HG02840 (cell line): ENCODE measurements around the gene GOSR1.
"Not testable (repeated sequence)": the region's sequence is repeated elsewhere in the genome, so short reads cannot be mapped to it uniquely, and the experiment has no call there.

ENCODE experiments used
- ATAC-seq: cut with Tn5 transposase; IDR thresholded peaks from one replicate; pipeline ENCODE4 v1.9.1; 2021; ENCODE audit warnings: mild to moderate bottlenecking, moderate library complexity, moderate number of reproducible peaks; ENCODE audit not compliant: unreplicated experiment, low FRiP score

GOSR1 gene

DNA sequence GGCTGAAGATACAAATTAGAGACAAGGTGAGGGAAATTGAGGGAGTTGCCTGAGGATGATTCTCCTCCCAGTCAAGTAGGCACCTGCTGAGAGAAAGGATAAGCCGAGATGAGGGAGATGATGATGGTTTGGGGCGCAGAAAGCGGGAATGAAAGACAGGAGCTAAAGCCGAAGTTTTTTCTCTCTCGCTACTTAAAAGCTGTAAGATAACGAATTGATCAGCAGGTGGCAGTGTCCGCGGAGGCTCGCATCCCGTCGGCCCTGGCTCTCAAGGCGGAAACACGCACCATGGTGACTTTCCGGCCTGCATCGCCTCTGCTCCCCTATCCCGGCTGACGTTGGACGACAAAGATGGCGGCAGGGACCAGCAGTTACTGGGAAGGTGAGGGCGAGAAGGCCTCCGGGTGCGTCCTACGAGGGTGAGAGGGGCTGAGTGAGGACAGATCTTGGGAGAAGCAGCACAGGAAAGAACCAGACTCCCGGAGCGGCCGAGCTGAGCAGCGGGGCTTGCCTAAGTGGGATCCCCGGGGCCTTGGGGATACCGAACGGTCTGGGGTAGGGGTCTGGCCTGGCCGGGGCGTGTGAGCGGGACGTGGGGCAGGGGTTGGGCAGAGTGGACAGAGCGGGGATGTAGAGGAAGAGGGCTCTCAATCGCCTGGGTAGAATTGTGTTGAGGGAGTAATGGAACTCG lies at the start of gene GOSR1:
TSS of gene GOSR1 (plus strand) at position 326 of the 691 bp plus-strand sequence. CDS start at position 352, 26 bp downstream.
- peak; percentile 96 for ATAC-seq

DNA sequence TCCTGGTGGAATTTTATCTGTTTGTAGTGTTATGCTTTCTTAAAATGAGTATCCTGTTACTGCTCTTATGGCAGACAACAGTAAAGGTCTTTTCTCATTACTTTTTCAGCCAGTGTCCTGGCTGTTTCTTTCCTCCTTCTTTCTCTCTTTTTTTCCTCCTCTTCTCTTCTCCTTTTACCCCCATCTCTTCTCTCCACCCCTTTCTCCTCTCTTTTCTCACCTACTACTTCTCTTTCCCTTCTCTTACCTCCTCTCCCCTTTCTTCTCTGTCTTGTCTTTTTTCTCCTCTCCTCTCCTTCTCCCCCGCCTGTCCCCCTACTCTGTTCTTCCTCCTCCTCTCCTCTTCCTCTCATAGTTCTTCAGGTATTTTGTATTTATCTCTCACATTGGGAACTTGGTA lies 49.6 kb upstream of the GOSR1 start:
- no peak for ATAC-seq

DNA sequence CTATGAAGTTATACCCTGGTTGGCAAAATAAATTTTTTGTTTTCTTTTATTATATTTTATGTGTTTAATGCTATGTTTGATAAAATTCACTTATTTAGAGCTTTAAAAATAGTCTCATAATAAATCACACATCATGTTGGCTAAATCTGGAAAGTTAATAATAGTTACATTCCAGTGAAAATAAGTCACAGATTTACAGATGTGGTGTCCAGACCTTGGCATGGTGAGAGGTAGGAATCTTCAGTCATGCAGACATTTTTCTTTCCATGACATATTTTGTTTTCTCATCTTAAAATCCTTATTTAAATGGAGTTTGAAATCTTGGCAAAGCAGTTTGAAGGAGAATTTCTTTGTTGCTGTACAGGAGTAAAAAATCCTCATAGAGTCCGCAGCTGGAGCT lies 48.1 kb upstream of the GOSR1 start:
- no peak for ATAC-seq

DNA sequence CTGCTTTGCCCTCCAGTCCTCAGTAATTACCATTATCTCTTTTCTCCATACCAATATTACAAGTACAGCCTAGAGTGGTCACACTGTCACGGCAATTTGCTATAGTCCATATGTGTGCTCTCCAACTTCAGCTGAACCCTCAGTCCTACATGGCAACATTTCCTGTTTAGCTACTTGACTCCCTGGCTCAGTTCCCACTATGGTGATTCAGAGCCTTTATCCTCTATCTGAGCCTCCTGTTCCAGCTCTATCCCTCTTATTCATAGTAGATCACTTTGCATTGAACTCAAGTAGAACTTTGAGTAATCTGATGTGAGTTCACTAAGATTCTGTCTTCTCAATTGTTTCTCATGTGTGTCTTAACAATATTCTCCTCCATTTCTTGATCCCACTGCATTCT lies 43.7 kb upstream of the GOSR1 start:
- no peak for ATAC-seq

DNA sequence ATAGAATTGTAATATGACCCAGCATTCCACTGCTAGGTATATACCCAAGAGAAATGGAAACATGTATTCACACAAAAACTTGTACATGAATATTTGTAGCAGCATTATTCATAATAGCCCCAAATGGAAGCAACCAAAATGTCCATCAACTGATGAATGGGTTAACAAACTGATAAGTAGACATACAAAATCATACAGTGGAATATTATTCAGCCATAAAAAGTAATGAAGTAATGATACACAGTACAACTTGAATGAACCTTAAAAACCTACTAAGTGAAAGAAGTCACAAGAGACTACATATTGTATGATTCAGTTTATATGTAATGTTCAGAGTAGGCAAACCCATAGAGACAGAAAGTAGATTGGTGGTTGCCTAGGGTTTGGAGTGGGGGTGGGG lies 40.5 kb upstream of the GOSR1 start:
- no peak for ATAC-seq

DNA sequence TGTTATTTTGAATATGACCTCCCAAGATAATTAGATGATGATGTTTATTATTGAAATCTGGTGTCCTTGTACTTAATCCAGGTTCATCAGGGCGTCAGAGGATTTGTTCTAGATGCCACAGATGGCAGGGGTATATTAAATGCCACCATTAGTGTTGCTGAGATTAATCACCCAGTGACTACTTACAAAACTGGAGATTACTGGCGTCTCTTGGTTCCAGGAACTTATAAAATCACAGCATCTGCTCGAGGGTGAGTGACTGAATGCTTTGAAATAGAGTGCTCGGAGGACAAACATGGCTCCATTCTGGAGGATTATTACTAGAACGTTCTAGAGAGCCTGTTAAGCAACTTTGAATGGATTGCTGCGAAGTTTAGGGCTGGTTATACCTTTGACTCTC lies 33.5 kb upstream of the GOSR1 start:
- no peak for ATAC-seq

DNA sequence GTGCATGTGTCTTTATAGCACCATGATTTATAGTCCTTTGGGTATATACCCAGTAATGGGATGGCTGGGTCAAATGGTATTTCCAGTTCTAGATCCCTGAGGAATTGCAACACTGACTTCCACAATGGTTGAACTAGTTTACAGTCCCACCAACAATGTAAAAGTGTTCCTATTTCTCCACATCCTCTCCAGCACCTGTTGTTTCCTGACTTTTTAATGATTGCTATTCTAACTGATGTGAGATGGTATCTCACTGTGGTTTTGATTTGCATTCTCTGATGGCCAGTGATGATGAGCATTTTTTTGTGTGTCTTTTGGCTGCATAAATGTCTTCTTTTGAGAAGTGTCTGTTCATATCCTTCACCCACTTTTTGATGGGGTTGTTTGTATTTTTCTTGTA lies 30.6 kb upstream of the GOSR1 start:
- not testable (repeated sequence) for ATAC-seq

DNA sequence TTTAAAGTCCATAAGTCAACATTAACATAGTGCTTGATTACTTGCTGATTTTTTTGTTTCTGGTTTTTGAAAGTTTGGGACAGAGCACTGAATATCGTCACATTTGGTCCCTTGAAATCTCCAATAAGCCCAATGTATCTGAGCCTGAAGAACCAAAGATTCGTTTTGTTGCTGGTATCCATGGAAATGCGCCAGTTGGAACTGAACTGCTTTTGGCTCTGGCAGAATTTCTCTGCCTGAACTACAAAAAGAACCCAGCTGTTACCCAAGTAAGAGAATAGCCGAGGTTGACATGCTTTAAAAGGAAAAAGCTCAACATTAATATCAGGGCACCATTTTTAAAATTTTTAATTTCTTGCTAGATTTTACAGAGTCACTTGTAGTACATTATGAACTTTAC lies 27.7 kb upstream of the GOSR1 start:
- ATAC-seq: no peak

DNA sequence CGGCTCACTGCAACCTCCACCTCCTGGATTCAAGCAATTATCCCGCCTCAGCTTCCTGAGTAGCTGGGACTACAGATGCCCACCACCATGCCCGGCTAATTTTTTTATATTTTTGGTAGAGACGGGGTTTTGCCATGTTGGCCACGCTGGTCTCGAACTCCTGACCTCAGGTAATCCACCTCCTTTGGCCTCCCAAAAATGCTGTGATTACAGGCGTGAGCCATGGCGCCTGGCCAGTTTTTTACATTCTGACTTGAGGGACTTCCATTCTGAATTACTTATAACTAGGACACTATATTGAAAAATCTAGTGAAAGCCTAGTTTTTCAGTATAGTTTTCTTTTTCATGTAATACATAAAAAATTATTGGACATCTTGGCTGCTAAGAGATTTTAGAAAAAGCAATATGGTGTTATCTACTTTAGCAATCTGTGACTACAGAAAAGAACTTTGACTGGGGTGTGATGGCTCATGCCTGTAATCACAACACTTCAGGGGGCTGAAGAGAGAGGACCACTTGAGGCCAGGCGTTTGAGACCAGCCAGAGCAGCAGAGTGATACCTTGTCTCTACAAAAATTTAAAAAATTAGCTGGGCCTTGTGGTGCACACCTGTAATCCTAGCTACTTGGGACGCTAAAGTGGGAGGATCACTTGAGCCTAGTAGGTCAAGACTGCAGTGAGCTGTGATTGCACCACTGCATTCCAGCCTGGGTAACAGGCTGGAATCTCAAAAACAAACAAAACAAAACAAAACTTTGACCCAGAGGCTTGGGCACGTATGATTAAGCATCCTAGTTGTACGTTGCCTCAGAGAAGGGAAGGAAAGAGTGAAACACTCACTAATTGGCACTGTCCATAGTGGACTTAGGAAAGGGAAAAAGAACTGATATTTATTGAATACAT lies 26.8 kb upstream of the GOSR1 start:
- ATAC-seq: no peak

DNA sequence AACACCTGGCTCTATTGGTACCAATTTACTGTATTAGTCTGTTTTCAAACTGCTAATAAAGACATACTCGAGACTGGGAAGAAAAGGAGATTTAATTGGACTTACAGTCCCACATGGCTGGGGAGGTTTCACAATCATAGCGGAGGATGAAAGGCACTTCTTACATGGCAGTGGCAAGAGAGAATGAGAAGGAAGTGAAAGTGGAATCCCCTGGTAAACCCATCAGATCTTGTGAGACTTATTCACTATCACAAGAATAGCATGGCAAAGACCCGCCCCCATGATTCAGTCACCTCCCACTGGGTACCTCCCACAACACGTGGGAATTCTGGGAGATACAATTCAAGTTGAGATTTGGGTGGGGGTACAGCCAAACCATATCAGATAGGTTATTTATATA lies 22.6 kb upstream of the GOSR1 start:
- no peak for ATAC-seq

DNA sequence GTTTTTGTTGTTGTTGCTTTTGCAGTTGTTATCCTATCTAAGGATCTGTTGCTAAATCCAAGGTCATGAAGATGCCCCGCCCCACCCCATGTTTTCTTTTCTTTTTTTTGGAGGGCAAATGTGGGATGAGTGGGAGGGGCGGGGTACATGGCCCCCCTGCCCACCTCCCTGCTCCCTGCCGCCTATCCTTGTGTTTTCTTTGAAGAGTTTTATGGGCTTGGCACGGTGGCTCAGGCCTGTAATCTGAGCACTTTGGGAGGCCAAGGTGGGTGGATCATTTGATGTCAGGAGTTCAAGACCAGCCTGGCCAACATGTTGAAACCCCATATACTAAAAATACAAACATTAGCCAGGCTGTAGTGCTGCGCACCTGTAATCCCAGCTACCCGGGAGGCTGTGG lies 18.8 kb upstream of the GOSR1 start:
- ATAC-seq: no peak

DNA sequence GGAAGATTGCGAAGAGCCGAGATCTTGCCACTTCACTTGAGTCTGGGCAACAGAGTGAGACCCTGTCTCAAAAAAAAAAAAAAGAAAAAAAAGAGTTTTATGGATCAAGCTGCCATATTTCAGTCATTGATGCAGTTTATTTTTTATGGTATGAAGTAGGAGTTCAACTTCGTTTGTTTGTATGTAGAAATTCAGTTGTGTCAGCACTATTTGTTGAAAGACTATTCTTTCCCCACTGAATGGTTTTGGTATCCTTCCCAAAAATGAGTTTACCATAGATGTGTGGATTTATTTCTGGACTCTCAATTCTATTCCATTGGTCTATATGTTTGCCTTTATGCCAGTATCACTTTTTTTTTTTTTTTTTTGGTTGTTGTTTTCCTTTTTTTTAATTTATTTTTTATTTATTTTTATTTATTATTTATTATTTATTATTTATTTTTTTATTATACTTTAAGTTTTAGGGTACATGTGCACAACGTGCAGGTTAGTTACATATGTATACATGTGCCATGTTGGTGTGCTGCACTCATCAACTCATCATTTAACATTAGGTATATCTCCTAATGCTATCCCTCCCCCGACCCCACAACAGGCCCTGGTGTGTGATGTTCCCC lies 18.3 kb upstream of the GOSR1 start:
- ATAC-seq: not testable (repeated sequence)

DNA sequence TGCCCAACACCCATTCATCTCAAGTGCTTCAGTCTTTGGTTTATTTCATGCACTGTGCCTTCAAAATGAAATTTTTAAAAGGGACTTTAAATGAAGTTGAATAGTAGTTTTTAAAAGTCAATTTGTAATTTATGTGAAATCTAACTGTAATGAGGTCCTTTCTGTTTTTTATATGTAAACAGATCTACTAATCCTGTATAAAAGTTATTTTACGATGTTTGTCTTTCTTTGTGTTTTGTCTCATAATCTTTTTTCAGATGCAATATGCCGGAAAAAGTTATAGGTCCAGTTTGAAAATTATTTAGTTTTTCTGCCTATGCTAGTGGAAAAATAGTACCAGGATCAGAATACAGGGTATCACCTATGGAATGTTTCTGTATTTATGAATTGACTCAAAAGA lies 8.7 kb upstream of the GOSR1 start:
- no peak for ATAC-seq

DNA sequence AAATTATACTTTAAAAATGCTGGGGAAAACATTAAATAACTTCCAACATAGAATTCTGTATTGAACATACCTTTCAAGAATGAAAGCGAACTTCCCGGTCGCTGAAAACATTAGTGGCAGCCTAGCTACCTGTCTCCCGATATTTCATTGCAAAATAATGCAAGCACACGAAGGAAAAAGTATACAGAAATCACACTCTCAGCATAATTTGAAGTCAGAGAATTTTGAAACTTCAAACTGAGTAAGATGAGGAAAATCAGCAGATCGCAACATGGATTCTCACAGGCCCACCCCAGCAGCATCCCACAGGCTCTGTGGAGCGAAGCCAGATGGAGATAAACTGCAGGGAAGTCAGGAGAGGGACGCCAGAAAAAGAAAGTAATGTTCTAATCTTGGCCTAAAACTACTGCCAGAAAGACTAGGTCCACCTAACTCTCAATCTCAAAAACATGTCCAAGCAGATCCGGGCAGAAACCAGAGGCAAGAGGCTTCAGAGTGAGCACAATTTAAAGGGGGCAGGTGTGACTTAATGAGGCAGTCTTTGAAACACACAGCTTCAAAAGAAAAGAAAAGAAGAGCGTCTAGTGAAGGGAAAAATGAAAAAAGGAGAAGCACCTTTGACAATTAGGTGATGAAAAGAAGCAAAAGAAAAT lies 4.8 kb upstream of the GOSR1 start:
- no peak for ATAC-seq

DNA sequence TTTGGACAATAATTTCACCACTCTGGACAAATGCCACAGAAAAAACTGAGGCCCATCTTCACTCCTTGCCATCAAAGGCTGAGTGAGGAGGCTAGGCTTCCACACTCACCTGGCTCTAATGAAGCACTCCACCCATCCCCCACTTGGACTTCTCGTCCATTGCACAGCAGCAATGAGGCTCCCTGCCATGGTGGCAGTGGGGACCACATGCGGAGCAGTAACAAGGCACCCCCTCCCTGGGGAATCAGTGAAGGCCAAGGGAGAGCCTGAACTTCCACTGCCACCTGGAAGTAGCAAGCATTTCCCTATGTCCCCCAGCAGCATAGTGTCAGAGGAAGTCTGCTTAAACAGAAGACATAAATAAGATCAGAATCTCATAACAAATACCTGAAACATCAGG lies 2.0 kb upstream of the GOSR1 start:
- ATAC-seq: no peak

DNA sequence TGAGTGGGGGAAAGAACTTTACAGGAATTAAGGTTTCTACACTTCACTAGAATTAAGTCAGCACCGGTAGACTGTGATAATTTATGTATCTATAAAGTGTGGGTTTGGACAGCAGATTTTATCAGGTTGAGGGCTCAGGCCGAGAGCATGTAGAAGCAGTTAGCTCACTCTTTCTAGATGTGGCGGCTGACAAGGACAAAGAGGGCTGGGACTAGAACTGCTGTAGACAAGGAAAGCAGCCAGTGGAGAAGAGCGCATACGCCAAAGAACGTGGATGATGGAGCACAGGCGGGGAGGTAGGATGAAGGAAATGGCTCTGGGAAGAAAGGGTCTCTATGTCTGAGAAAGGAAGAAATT lies 504 bp upstream of the GOSR1 start:
- no peak for ATAC-seq

DNA sequence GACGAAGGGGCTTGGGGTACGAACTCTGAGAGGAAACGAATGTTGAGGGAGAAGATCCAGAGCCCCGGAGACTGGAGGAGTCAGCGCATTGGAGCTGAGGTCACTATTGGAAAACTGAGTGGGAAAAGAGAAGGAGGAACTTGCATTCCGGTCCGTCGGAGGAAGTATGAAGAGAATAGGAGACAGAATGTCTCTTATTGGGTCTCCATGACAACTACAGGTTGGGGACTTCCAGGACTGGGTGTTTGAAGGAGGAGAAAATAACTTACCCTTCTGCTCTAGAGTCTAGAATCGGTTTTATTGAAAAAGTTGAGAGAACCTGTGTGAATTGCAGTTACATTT lies 537 bp downstream of the GOSR1 start:
- no peak for ATAC-seq

DNA sequence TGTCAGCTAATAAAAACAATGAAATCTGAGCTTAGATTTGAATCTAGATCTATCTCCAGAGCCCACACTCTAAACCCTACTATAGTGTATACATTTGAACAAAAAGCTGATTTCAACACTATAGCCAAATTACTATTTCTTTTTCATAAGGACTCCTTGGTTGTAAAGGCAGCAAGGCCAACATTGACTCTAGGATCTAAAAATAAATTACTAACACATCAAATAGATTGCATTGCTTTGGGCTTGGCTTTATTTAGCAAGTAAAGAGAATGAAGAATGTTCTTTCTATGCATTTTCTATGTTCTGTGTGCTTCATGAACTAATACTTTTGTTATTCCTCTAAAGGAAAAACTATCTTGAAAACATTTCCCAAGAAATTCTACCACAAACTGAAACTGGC lies 5.3 kb downstream of the GOSR1 start:
- ATAC-seq: no peak

DNA sequence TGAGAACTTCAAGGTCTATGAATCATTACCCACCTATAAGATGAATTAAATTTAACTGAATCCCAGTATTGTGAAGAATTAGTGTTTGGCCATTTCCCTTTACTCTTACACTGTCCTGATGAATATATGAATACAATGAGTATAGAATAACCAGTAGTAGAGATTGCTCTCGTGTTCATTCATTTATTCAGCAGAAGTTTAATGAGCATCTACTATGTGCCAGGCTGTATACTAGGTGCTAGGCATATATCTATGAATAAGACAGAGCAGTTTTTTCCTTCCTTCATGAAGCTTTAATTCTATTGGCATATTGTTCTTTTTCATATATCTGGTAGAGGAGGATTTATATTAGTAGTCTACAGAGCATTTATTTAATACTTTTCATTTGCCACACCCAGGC lies 6.0 kb downstream of the GOSR1 start:
- no peak for ATAC-seq

DNA sequence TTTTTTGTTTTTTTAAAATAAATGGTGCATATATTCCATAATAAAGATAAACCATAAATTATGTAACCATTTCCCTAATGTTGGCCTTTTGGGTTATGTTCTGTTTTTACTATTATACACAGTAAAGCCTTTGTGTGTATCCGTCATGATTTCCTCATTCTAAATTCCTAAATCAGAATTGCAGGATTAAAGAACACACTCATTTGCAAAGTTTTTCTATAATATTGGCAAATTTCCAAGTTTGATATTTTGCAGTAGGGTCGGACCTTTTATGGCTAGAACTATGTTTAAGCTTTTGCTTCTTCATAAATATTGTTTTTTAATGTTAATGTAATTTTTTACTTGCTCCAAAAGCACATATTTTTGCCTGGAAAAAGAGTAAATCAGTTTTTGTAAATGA lies 16.6 kb downstream of the GOSR1 start:
- ATAC-seq: no peak

DNA sequence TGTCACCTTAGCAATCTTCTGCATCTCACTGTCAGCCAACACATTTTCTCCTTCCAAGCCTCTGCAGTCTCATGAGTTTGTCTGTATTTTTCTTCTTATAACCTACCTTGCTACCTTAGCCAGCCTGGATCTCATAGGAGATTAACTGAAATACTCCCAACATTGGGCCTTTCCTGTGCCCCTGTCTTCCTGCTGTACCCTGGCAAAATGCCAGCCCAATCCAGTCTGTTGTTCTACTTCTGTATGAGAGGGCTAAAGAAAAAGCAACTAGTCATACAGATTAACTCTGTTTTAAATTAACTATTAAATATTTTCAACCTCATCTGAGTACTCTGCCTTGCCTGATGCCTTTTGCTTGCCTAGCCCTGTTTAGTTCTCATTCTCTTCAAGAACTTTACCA lies 18.4 kb downstream of the GOSR1 start:
- no peak for ATAC-seq
